ENCODE measurements around the gene DOCK9. TPM values are rescaled to one million over a fixed set of nuclear protein-coding genes. Genes with fewer than 3 reads are reported as not detected.
A peak's percentile ranks its signal among the peaks of the same experiment; 100 is the strongest.
"Not testable (repeated sequence)": the region's sequence is repeated elsewhere in the genome, so short reads cannot be mapped to it uniquely, and the experiment has no call there.

The DOCK9 gene
- total and polyA plus RNA-seq, 5 experiments from 2014 or later, result 6.6 to 211 (median 36.8) TPM

DNA sequence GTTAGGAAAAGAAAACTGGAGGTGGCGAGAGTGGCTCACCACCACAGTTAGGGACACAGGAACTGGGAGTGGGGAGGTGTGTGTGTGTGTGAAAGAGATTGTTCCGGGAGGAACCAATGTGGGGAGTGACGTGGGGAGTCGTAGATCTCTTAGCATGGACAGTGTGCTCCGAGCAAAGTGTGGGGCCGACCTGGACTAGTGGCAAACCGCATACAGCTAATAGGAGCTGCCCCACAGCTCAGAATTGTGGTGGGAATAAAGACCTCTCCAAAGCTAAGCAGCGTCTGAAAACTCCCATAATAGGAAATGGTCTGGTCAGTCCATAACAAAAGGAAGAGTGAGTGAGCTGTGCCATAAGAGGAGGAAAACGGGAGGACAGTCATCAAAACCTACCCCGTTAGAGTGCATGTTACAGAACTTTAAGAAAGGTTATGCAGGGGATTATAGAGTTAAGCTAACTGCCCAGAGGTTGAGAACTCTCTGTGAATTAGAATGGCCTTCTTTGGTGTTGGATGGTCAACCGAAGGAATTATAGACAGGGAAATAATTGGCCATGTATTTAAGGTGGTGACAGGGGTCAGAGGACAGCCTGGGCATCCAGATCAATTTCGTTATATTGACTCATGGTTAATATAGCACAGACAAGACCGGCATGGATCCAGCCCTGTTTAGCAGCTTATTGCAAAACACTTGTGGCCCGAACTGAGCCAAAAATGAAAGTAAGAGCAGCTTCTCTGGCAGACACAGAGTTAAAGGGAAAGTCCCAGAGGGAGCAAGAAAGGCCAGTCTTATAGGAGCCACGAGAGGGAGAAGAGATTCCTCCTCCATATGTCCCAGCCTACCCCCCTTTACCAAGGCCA is 216.5 kb downstream of the DOCK9 start:
- DNase-seq, result no peak
- H3K27ac Mint-ChIP-seq, result no peak overlapping the region
- H3K9me3 Mint-ChIP-seq, result peaks cover 3 to 26% (median 11%) of the 10 kb centered on the region in 9 donors
- POLR2A ChIA-PET, result no interaction called here
- H3K4me1 Mint-ChIP-seq, result no peaks in the 10 kb centered on the region
- peaks cover 7 to 35% (median 14%) of the 10 kb centered on the region in 5 donors for H3K27me3 Mint-ChIP-seq
- H3K4me3 Mint-ChIP-seq, result no peak overlapping the region
- peaks cover 0 to 10% (median 0%) of the 10 kb centered on the region in 3 donors for H3K36me3 Mint-ChIP-seq
- no peak for ATAC-seq

DNA sequence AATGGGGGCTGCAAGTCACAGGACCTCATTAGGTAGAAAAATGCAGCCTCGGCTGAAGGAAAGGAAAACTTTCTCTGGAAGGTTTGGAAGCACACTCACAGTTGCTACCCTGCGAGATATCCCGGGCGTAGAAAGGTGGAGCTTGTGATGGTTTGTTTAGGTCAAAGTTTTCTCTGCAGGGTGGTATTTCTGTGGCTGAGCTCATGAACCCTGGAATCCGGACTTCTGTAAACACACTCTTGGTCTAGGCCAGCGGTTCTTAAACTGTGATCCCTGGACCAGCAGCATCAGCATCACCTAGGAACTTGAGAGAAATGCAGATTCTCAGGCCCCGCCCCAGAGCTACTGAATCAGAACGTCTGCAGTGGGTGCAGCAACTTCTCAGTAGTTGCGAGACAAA is 222.1 kb downstream of the DOCK9 start:
- Mint-ChIP-seq H3K27ac (peak overlapping the region in 1 of 10 donors; percentile 11), H3K36me3 (peaks cover 3 to 25% (median 4%) of the 10 kb centered on the region in 3 donors), H3K4me1 (peaks cover 0 to 12% (median 4%) of the 10 kb centered on the region in 4 donors), H3K27me3 (peaks cover 32 to 76% (median 46%) of the 10 kb centered on the region in 5 donors), H3K9me3 (peaks cover 5 to 37% (median 16%) of the 10 kb centered on the region in 9 donors), H3K4me3 (no peak overlapping the region)
- DNase-seq (no peak), ATAC-seq (no peak)
- POLR2A ChIA-PET, result no interaction called here

DNA sequence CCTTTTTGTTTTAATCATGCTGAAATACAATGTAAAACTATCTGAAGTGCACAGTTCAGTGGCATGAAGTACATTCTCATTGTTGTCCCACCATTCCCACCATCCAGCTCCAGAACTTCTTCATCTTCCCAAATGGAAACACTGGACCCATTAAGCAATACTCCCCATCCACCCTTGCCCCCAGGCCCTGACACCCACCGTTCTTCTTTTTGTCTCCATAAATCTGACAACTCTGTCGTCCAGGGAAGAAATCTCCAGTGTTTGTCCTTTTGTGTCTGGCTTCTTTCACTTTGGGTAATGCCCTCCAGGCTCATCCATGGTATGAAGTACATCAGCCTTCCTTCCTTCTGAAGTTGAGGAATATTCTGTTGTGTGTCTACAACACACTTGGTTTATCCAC is 222.7 kb downstream of the DOCK9 start:
- Mint-ChIP-seq H3K4me3 (no peak overlapping the region), H3K9me3 (peaks cover 0 to 30% (median 10%) of the 10 kb centered on the region in 9 donors), H3K27me3 (peaks cover 34 to 79% (median 50%) of the 10 kb centered on the region in 5 donors), H3K36me3 (peaks cover 3 to 19% (median 4%) of the 10 kb centered on the region in 3 donors), H3K27ac (no peak overlapping the region), H3K4me1 (peaks cover 0 to 12% (median 4%) of the 10 kb centered on the region in 4 donors)
- POLR2A ChIA-PET, result no interaction called here
- DNase-seq (no peak), ATAC-seq (no peak)

DNA sequence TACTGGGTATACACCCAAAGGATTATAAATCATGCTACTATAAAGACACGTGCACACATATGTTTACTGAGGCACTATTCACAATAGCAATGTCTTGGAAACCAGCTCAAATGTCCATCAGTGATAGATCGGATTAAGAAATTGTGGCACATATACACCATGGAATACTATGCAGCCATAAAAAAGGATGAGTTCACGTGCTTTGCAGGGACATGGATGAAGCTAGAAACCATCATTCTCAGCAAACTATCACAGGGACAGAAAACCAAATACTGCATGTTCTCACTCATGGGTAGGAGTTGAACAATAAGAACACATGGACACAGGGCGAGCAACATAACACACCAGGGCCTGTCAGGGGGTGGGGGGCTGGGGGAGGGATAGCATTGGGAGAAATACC is 223.4 kb downstream of the DOCK9 start:
- Mint-ChIP-seq H3K36me3 (peaks cover 4 to 16% (median 6%) of the 10 kb centered on the region in 3 donors), H3K4me1 (peaks cover 0 to 12% (median 4%) of the 10 kb centered on the region in 4 donors), H3K27me3 (peaks cover 34 to 83% (median 53%) of the 10 kb centered on the region in 5 donors), H3K9me3 (peaks cover 0 to 24% (median 10%) of the 10 kb centered on the region in 9 donors)
- H3K27ac Mint-ChIP-seq, ATAC-seq, POLR2A ChIA-PET, H3K4me3 Mint-ChIP-seq, DNase-seq: not testable (repeated sequence)

DNA sequence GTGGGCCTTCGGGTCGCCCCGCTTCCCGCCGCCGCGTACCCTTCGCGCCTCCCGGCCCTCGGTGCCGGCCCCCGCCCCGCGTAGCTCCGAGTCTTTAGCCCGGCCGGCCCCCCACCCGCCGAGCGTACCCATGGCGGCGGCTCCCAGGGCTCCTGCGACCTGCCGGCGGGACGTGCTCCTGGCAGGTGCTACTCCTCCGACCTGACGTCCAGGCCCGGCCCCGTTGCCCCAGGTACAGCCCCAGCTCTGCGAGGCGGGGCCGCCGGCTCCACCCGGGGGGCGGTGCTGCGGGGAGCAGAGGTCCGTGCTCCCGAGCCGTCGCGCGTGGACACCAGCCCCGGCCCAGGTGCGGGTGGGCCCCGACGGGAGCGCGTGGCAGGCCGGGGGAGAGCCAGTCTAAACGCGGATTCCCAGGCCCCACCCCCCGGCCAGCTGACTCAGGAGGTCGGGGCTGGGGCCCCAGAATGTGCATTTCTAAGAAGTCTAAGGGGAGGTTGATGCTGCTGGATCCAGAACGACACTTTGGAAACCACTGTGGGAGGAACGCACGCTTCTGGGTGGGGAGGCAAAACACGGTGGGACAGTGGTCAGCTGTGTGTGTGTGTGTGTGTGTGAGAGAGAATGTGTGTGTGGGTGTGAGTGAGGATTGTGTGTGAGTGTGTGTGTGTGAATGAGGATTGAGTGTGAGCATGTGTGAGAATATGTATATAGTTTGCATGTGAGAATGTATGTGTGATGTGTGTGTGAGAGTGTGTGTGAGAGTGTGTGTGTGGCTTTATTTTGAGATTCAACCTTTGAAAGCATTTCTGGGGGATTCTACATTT is 225.2 kb downstream of the DOCK9 start, which contains the start of gene SLC15A1:
Gene SLC15A1, minus strand, starts transcription at position 206 of the 824 bp plus-strand sequence. Its CDS starts 74 bp downstream, at position 132.
- Mint-ChIP-seq H3K4me1 (peaks cover 0 to 12% (median 4%) of the 10 kb centered on the region in 4 donors), H3K4me3 (peak within 1 kb of the TSS in 9 of 10 donors; percentile 13 to 73 (median 58)), H3K9me3 (peaks cover 0 to 20% (median 10%) of the 10 kb centered on the region in 9 donors), H3K27ac (no peak within 1 kb of the TSS), H3K36me3 (peaks cover 4 to 15% (median 6%) of the 10 kb centered on the region in 3 donors), H3K27me3 (peaks cover 38 to 77% (median 51%) of the 10 kb centered on the region in 5 donors)
- DNase-seq (no peak), ATAC-seq (peak in 1 of 2 donors; percentile 22)
- POLR2A ChIA-PET, result no interaction called here

DNA sequence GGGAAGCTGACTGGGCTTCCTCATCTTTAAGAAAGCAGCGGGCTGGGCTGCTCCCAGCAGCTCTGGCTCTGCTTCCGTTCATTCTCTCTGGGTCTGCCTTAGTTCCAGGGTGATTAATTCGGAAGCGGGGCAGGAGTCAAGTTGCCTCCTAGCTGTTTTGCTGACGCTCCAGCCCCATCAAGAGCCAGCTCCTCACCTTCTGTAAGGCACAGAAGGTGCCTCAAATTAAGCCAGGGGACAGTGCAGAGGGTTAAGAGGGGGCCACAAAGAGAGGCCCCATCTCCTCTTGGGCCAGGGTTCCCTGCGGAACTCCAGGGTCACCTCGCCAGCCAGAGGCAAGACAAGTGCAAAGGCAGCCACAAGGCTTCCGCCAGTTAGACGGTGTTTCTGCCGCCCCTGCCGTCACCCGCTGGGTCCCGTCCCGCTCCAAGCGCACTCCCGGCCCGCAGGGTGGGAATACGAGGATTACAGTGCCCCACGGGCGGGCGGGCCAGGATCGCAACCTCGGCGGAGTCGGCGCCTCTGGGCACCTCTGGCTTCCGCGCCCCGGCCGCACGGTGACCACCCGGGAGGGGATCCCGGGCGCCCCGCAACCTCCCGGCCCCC is 225.9 kb downstream of the DOCK9 start:
- no peak overlapping the region for H3K27ac Mint-ChIP-seq
- peaks cover 4 to 15% (median 6%) of the 10 kb centered on the region in 3 donors for H3K36me3 Mint-ChIP-seq
- ATAC-seq, result no peak
- no peak for DNase-seq
- POLR2A ChIA-PET, result no interaction called here
- H3K4me1 Mint-ChIP-seq, result peaks cover 0 to 12% (median 4%) of the 10 kb centered on the region in 4 donors
- H3K9me3 Mint-ChIP-seq, result peaks cover 0 to 20% (median 10%) of the 10 kb centered on the region in 9 donors
- H3K4me3 Mint-ChIP-seq, result peak overlapping the region in 9 of 10 donors; percentile 13 to 65 (median 53)
- H3K27me3 Mint-ChIP-seq, result peaks cover 38 to 70% (median 50%) of the 10 kb centered on the region in 5 donors

DNA sequence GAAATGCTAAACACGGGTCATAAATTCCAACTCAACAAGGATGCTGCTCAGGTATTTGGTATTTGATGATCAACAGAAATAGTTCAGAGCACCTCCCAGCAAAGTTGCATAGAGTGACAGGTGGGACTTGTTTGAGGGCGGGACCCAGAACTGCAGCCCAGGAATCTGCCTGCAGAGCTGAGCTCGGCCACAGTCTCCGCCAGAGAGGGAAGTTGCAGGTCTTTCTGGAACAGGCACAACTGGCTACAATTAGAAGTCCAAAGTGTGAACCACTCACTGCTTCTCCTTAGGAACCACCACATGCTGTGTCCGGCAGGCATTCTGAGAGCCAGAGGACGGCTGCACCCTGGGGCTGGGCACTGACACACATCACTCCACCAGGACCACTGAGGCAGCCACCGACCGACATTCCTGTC is 226.5 kb downstream of the DOCK9 start:
- DNase-seq (no peak), ATAC-seq (no peak)
- Mint-ChIP-seq H3K36me3 (peaks cover 4 to 15% (median 6%) of the 10 kb centered on the region in 3 donors), H3K9me3 (peaks cover 0 to 20% (median 10%) of the 10 kb centered on the region in 9 donors), H3K27ac (no peak overlapping the region), H3K4me1 (peaks cover 0 to 12% (median 4%) of the 10 kb centered on the region in 4 donors), H3K27me3 (peaks cover 35 to 64% (median 46%) of the 10 kb centered on the region in 5 donors), H3K4me3 (peak overlapping the region in 3 of 10 donors; percentile 53 to 58 (median 53))
- POLR2A ChIA-PET, result no interaction called here

DNA sequence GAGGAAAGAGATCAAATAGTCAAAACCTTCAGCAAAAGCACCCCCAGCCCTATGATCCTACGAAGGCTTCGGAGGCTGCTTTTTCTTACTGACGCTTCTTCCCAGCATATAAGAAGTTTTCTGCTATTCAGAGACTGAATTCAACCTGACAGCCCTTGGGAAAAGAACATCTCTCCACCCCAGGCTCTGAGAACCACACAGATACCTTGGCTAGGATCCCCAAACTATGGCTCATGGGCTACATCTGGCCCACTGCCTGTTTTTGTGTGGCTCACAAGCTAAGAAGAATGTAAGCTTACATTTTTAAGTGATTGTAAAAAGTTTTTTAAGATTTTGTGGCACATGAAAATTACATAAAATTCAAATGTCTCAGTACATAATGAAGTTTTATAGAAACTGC is 228.4 kb downstream of the DOCK9 start:
- H3K36me3 Mint-ChIP-seq, result peaks cover 4 to 6% (median 6%) of the 10 kb centered on the region in 3 donors
- H3K27ac Mint-ChIP-seq, result no peak overlapping the region
- POLR2A ChIA-PET, result no interaction called here
- peaks cover 0 to 12% (median 4%) of the 10 kb centered on the region in 4 donors for H3K4me1 Mint-ChIP-seq
- H3K27me3 Mint-ChIP-seq, result peaks cover 25 to 46% (median 35%) of the 10 kb centered on the region in 5 donors
- H3K9me3 Mint-ChIP-seq, result peaks cover 0 to 21% (median 6%) of the 10 kb centered on the region in 9 donors
- H3K4me3 Mint-ChIP-seq, result no peak overlapping the region
- ATAC-seq (no peak), DNase-seq (no peak)

DNA sequence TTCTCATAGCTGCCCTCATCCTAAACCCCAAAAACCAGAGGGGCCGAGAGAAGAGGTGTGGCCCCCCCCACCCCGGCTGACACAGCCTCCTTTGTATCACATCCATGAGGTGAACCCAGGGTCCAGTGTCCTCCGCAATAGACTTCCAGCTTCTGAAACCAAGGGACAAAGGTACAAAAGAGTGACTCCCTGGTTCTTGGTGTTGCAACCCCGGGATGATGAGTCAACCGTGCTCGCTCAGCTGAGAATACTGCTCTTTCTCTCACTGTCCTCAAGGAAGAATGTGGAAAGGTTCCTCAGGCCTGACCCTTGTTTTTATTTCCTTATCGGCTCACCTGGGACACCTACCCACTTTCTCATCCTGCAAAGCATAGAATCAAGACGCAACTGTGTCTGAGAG is 230.9 kb downstream of the DOCK9 start:
- ATAC-seq, result no peak
- Mint-ChIP-seq H3K4me3 (no peak overlapping the region), H3K36me3 (peaks cover 0 to 3% (median 0%) of the 10 kb centered on the region in 3 donors), H3K27ac (no peak overlapping the region), H3K4me1 (peaks cover 0 to 7% (median under 1%) of the 10 kb centered on the region in 4 donors), H3K9me3 (peaks cover 0 to 4% (median 0%) of the 10 kb centered on the region in 9 donors), H3K27me3 (peaks cover 7 to 28% (median 18%) of the 10 kb centered on the region in 5 donors)
- DNase-seq, result no peak
- POLR2A ChIA-PET, result no interaction called here
